Stimulated activated CD4-positive, alpha-beta T cell treated with anti-CD3 and anti-CD28 coated beads, Interleukin-1b, Interleukin-23, amount 100 ng/mL, for 24 hours (primary cell): ENCODE data around the gene ACADSB.

Source experiments
- DNase-seq, 4 experiments: peaks; one replicate each; pipeline ENCODE4 v3.0.0-alpha.2; 2020; ENCODE audit warnings: low read depth in 4 of 4, low spot score in 1 of 4

Gene ACADSB

DNA sequence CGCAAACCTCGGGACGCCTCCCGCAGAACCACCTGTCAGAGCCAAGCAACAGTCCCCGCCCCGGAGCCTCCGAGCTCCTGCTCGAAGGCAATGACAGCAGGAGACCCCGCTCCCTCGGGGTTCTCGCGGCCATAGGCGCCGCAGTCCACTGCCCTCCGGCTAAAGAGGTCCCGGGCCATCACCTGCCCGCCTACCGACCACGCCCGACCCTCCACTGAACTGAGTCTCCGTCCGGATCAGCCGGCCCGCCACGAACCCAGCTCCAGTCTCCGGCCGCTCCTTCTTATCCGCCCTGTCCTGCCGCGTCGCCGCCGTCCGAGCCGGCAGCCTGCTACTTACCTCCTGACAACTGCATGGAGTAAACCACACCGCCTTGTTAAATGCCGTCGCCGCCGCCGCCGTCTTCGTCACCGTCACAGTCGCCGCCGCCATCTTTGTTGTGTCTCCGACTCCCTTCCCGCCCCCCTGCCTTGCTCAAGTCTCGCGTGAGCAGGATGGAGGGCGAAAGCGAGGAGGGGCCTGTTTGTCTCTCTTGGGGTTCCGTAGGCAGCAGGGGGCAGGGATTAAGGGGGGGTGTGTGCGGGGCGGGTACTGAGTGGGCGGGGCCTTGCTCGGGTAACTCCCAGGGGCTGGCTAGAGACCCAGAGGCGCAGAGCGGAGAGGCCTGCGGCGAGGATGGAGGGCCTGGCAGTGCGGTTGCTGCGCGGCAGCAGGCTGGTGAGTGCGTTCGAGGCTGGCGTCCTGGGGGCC lies at the start of gene ACADSB, which contains the start of gene IKZF5:
Gene ACADSB (plus strand): TSS at position 652 of the 750 bp plus-strand sequence. CDS start 24 bp downstream, at position 676.
Gene IKZF5 (minus strand): TSS at position 441 of the 750 bp plus-strand sequence. CDS start 10,170 bp downstream, outside the sequence.
- DNase-seq = peak; percentile 84 to 93 (median 88)

DNA sequence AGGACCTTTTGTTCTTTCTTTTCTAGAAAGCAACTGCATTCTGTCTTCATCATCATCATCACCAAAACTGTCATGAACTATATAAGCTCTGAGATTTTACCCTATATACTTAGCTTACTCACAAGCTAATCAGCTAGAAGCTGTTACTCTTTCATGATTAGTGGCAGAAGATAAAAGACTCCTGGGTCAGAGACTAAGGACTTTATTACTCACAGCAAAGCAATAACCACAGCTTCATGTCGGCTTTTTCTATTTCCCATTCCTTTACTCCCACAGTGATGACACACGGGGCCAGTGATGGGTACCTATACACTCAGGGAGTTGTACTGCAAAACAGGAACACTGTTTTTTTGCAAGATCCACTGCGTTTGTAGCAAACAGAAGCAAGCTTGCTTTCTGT lies 46.4 kb upstream of the ACADSB start:
- no peak for DNase-seq

DNA sequence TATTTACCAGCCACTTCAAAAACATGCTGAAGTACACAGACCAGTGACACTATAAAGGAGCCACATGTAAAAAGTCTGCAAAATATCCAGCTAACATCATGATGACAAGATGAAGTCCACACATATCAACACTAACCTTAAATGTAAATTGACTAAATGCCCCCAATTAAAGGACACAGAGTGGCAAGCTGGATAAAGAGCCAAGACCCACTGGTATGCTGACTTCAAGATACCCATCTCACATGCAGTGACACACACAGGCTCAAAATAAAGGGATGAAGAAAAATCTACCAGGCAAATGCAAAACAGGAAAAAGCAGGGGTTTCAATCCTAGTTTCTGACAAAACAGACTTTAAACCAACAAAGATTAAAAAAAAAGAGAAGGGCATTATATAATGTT lies 41.9 kb upstream of the ACADSB start:
- DNase-seq = no peak

DNA sequence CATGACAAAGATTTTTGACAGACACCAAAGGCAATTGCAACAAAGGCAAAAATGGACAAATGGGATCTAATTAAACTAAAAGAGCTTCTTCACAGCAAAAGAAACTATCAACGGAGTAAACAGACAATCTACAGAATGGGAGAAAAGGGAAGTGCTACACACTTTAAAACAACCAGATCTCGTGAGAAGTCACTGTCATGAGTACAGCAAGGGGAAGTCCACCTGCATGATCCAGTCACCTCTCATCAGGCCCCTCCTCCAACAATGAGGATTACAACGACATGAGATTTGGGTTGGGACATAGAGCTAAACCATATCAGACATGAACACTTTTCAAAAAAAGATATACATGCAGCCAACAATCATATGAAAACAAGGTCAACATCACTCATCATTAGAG lies 40.1 kb upstream of the ACADSB start:
- no peak for DNase-seq

DNA sequence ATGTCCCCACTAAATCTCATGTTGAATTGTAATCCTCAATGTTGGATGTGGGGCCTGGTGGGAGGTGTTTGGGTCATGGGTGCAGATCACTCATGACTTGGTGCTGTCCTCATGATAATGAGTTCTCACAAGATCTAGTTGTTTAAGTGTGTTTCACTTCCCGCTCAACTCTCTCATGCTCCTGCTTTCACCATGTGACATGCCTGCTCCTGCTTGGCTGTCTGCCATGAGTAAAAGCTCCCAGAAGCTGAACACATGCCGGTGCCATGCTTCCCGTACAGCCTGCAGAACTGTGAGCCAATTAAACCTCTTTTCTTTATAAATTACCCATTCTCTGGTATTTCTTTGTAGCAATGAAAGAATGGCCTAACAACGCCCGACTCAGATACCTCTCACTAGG lies 34.8 kb upstream of the ACADSB start:
- DNase-seq = no peak

DNA sequence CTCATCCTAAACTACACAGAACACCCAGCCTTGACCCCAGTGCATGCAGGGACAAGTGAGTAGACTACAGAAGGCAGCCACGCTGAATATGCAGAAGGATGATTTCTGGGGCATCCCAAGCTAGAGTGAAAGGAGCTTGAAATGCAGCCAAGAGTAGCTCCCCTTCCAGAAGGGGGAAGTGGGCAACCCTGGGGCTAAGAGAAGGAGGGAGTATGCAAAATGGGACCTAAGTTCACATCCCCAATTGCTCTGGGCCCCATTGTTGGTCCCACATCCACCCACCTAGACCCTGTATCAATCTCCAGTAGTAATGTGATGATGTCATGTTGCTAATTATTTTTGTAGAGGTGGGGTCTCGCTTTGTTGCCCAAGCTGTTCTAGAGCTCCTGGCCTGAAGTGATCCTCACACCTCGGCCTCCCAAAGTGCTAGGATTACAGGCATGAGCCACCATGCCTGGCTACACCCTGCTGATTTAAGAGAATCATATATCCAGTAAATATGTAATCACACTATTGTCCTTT lies 34.2 kb upstream of the ACADSB start:
- no peak for DNase-seq

DNA sequence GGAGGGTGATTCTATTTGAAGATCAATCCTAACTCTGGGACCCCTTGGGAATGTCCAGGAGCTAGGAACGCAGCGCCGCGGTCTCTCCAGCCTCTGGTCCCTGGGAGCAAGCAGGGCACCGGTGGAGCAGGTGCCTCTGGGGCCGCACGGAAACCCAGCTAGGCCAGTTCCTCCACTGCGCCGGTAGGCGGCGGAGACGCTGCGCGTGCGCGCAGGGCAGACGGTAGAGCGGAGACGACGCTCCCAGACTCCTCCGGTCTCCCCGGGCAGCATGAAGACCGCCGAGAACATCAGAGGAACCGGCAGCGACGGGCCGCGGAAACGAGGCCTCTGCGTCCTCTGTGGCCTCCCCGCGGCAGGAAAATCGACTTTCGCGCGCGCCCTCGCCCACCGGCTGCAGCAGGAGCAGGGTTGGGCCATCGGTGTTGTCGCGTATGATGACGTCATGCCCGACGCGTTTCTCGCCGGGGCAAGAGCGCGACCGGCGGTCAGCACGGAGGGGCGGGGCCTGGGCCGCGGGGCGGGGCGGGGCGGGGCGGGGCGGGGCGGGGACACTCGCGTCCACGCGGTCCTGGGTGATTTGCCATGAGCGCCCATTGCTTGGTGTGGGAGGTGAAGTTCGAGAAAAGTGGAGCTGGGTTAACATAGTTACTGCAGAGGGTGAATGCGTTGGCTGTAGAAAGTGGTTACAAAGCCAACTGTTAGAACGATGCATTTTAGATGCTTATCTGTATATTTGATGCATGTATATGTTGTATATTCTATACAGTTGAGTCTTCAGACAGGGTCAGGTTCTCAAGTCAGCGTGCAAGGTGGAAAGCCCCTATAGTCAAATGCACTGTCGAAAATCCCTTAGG lies 28.4 kb upstream of the ACADSB start, which contains the start of gene PSTK:
Gene PSTK (plus strand): TSS at position 193 of the 857 bp plus-strand sequence. CDS start 79 bp downstream, at position 272.
- peak; percentile 67 to 84 (median 80) for DNase-seq

DNA sequence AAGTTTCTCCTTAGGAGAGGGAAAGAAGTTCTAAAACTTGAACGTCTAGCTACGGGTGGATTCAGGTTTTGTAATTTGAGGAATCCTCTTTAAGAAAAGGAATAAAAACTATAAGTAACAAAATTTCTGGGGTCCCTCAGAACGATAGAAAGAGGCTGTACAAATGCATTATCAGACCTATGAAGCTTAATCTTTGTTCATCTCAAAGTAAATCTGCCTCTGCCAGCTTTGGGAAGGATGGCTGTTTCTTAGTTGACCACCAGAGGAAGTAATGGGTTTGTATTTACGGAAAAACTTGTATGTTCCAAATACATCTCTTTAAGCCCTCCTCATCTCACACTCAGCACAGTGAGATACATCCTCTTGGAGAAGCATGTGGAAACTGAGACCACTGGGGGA lies 27.7 kb upstream of the ACADSB start:
- no peak for DNase-seq

DNA sequence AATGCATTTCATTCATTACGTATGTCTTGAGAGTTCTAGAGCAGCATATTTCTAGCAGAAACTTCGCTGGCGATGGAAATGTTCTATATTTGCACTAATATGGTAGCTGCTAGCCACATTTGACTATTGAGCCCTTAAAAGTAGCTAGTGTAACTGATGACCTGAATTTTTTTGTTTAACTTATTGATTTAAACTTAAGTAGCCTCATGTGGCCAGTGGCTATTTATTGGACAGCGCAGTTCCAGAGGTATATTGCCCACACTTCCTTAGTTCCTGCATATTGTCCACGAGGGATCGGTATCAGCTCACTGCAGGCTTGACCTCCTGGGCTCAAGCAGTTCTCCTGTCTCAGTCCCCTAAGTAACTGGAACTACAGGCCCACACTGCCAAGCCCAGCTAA lies 24.9 kb upstream of the ACADSB start:
- no peak for DNase-seq

DNA sequence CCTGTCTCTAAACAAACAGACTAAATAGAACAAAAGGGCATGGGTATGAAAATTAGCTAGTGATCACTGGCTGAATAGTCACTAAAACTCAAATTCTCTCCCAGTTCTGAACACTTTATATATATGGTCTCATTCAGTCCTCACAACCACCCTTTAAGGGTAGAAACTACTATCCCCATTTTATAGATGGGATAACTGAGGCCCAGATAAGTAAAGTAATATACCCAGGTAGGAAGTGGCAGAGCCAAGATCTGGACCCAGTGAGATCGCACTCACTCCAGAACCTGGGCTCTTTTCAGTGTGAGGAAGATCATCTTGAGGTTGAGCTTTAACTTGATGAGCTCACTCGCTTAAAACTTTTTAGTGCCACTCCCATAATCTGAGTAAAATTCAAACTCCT lies 24.1 kb upstream of the ACADSB start:
- DNase-seq = no peak

DNA sequence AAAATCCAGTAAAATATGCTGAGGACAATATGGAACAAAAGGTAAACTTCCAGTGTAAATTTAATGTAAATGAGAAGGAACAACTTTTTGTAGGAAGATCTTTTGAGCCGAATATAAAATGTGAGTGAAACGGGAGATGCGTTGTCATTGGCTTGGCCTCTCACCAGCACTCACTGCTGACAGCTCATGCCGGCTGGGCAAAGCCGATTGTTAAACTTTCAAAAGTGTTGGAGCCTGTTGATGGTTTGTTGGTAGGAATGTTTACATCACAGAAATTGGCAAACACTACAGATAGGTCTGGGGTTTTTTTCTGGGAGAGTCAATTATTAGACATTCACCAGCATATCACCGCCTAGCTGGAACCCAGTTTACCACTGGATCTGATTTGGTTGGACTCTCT lies 22.5 kb upstream of the ACADSB start:
- DNase-seq = no peak

DNA sequence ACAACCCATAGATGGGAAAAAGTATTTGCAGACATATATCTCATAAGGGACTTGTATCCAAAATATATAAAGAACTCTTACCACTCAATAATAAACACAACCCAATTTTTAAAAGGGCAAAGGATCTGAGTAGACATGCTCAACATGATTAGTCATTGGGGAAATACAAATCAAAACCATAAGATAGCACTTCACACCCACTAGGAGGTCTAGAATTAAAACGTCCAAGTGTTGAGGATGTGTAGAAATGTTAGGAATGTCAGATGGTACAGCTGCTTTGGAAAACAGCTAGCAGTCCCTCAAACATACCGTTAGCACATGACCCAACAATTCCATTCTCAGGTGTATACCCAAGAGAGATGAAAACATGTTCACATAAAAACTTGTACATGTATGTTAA lies 20.3 kb upstream of the ACADSB start:
- no peak for DNase-seq

DNA sequence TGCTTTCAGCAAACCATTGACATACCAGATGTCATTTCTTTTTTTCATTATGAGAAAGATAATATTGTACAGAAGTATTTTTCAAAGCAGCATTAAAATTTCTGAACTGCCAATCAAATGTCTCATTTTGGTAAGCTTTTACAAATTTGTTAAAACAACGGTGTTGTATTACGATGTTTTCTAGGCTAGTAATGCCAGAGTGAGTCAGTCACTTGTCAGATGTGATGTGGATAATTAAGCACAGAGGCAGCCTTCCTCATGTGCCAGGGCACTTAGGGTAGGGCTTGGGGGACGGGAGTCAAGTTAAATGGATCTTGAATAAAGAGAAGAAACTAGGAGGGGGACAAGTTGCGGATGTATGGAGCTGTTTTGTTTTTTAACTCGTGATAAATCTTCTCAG lies 18.5 kb upstream of the ACADSB start:
- DNase-seq = no peak

DNA sequence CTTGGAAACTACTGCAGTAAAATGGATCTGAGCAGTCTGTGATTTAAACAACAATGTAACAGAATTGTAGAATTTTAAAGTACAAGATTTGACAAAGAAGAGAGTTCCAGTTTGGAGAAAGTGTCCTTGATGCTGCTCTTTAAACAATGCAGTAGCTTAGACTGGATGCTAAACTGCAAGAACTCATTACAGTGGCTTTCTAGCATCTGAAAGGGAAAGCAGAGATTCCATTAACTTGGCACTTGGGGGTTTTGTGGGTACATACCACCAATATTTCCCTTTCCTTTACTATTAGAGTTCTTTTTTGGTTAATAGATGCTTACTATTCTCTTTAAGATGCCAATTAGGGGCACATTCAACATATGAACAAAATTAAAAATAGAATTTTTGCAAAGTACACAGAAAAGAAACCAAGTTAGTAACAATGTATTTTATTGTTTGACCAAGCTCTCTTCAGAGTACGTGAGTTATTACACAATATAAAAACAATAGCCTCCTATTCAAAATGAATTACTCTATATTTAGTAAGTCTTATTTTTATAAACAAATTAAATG lies 16.7 kb upstream of the ACADSB start:
- no peak for DNase-seq

DNA sequence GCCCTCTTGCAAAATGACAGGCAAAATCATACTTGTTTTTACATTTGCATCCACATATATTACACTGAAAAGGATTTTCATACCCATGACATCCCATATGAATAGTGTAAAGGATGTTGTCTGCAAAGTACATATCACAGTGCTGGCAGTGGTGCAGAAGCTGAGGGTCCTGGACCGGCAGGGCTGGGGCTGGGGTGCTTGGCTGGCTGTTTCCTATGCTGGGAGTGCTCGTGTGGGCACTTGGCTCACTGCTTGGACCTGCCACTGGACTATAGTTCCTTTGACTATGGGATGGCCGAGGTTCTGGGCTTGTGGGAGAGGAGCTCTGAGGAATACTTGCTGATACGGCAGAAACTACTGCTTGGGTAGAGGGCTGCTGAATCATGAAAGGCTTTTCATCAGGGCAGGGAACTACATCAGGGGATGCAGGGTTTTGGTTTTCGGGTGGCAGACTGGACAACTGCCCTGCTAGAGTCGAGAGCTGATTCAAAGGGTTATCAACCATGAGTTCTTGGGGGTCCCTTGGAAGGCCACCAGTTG lies 14.9 kb upstream of the ACADSB start:
- DNase-seq = no peak

DNA sequence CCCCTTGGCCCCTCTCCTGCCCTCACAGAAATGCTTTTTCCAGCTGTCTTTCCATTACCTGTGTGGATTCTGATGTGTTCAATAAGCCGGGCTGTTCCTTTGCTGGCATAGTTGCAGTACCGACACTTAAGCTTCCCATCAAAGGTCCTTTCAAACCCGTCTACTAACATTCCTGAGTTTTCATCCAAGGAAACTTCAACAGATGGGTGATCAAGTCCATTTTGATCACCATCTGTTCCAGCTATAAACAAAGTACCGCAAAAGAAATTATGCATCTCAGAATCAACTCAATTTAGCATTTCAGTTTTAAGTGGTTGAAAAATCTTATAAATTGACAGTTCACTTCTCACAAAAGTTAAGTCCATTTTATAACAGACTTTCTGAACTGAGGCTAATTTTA lies 12.9 kb upstream of the ACADSB start:
- no peak for DNase-seq

DNA sequence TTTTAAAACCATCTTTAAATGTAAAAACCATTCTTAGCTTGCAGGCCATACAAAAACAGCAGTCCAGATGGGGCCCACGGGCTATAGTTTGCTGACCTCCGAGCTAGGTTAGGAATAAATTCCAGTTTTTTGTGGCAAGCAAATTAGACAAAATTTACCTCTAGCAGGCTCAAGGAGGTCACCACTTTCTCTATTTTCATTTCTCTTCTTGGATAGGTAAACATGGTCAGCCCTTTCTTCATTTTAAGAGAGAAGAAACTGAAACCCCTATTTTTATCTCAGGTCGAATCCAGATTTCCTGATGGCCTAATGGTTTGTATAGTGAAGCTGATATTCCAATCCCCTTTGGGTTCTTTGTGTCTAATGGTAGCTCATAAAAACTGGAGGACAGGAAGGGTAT lies 10.9 kb upstream of the ACADSB start:
- no peak for DNase-seq

DNA sequence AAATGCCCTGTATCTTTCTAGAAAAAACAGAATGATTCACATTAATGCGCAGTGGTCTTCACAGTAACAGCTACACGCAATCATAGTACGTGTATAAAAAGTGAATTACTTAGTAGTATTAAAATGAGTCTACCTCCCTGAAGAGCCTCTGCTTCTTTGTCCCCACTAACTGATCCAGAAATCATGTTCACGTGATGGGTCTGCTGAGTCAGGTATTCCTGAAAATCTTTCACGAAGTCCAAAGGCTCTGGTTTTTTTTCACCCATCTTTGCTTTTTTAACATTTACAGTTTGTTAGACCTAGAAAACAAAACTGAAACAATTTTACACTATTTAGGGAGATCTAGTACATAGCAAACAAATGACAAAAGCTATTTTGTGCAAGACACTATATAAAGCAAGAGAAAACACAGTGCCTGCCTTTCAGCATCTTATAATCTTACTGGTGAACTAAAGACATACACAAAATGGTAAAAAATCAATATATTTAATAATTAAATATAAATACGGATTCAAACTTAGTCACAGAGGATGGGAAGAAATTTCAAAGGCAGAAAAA lies 10.4 kb upstream of the ACADSB start:
- DNase-seq = no peak

DNA sequence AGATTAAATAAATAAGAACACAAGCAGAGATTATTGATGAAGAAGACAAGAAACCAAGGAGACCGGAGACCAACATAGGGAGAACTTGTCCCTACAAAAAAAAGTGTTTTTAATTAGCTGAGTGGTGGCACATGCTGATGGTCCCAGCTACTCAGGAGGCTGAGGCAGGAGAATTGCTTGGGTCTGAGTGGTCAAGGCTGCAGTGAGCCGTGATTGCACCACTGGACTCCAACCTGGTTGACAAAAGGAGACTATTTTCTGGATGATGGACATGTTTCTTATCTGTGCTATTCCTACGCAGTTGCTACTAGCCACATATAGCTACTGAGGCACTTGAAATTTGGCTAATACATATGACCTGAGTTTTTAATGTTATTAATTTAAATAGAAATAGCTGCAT lies 9.9 kb upstream of the ACADSB start:
- DNase-seq = no peak

DNA sequence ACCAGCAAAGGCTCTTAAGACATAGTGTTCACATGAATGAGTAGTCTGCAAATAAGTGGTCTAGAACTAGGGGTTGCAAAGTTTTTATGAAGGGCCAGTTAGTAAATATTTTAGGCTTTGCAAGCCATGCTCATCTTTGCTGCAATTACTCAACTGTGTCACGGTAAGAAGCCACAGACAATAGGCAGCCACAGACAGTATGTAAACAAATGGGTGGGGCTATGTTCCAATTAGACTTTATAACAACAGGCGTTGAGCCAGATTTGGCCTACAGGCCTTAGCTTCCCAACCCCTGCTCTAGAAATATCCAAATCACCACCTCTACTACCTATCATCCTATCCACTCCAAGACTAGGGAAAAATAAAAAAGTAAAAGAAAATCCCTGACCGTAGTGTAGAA lies 9.5 kb upstream of the ACADSB start:
- DNase-seq = no peak

DNA sequence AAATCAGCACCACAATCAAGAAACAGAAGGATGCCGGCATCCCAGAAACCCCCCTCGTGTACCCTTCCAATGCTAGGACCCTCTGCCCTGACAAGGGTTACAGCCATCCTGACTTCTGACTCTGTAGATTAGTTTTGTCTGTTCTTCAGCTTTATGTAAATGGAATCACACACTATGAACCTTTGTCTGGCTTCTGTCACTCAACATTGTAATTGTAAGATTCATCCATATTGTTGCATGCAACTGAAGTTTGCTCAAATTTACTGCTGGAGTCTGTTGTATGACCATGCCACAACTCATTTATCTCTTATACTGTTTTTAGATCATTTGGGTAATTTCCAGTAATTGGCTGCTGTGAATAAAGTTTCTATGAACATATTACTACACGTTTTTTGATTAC lies 8.7 kb upstream of the ACADSB start:
- DNase-seq = no peak
